K562 (cell line): ENCODE data around the gene IRX6. TPM values are rescaled to one million over a fixed set of nuclear protein-coding genes. Genes with fewer than 3 reads are reported as not detected.

ENCODE experiments used
- ATAC-seq: fragments of 200-7000 bp; cut with Tn5 transposase; 3 replicates; pipeline ENCODE4 v1.9.1; 2020; ENCODE audit warnings: moderate library complexity
- BruUV-seq: library from RNA; stranded (reverse); fragments of 400-500 nt; replicated peaks from 2 replicates; lab custom pipeline; 2021; lab: Mats Ljungman, UMichigan
- CTCF ChIA-PET: fragments of 300-600 bp; formaldehyde crosslinking; extraction: SDS; loops from one replicate; lab custom pipeline; 2021; ENCODE audit warnings: low intra/inter-chr PET ratio; lab: Yijun Ruan, JAX
- POLR2A ChIA-PET: fragments of 300-600, 350-650 bp; sonication (Branson Sonifier 250); formaldehyde crosslinking; extraction: SDS; loops from one replicate; lab custom pipeline; 2021; ENCODE audit warnings: antibody characterized with exemption, inconsistent platforms; lab: Yijun Ruan, JAX
- DNase-seq, 4 experiments: peaks; one replicate each; pipeline versions ENCODE4 v3.0.0 to v3.0.0-alpha.2; 2011 to 2018; ENCODE audit warnings: low spot score in 3 of 4, mixed read lengths in 3 of 4; ENCODE audit errors: extremely low read depth in 1 of 4
- FAIRE-seq: peaks from 2 replicates; lab custom pipeline; 2011; peaks lifted over from hg19 to GRCh38; lab: Jason Lieb, UNC
- H2AFZ ChIP-seq: 2 replicates; pipeline ENCODE4 v1.6.0; 2011; ENCODE audit warnings: low read depth, low read length, control low read depth, inconsistent platforms
- H3K27ac ChIP-seq: fragments of 200-600 bp; 3 replicates; pipeline ENCODE4 v1.8.0; 2011; ENCODE audit warnings: low read depth, mild to moderate bottlenecking, control low read depth, inconsistent platforms, low read length, moderate library complexity, mixed read lengths; ENCODE audit errors: extremely low read depth
- H3K27me3 ChIP-seq, 2 experiments: fragments of 300-600 bp in 1 of 2; 2 replicates in 1 of 2; 3 replicates in 1 of 2; pipeline versions ENCODE4 v1.6.0 to v1.8.0; 2011; ENCODE audit warnings: inconsistent platforms in 2 of 2, low read length in 2 of 2, mild to moderate bottlenecking in 1 of 2, mixed read lengths in 1 of 2, moderate library complexity in 1 of 2; ENCODE audit not compliant: control insufficient read depth in 2 of 2, insufficient read depth in 2 of 2
- H3K36me3 ChIP-seq: fragments of 300-600 bp; 3 replicates; pipeline ENCODE4 v1.8.0; 2011; ENCODE audit warnings: mild to moderate bottlenecking, low read length, inconsistent platforms; ENCODE audit not compliant: control insufficient read depth, insufficient read depth
- H3K4me1 ChIP-seq, 2 experiments: fragments of 200-600 bp in 1 of 2; replicated peaks in 1 of 2; 2 replicates in 1 of 2; 3 replicates in 1 of 2; pipeline versions ENCODE4 v1.5.1 to v1.8.0; 2011; ENCODE audit warnings: inconsistent platforms in 2 of 2, low read length in 2 of 2, mild to moderate bottlenecking in 1 of 2, mixed read lengths in 1 of 2, moderate library complexity in 1 of 2; ENCODE audit not compliant: control insufficient read depth in 2 of 2, insufficient read depth in 2 of 2
- H3K4me2 ChIP-seq: 2 replicates; pipeline ENCODE4 v1.6.1; 2011; ENCODE audit warnings: low read length, control low read depth, inconsistent platforms, mixed read lengths; ENCODE audit not compliant: insufficient read depth
- H3K4me3 ChIP-seq: fragments of 200-600 bp; sonication (generic), shearing (Covaris generic); 2 replicates; pipeline ENCODE4 v1.5.1; 2016; ENCODE audit warnings: control low read depth, inconsistent platforms
- H3K79me2 ChIP-seq: fragments of 200-600 bp; 3 replicates; pipeline ENCODE4 v1.8.0; 2011; ENCODE audit warnings: low read length, inconsistent platforms; ENCODE audit not compliant: control insufficient read depth, insufficient read depth
- H3K9ac ChIP-seq, 2 experiments: 2 replicates each; pipeline versions ENCODE4 v1.6.0 to v1.6.1; 2011; ENCODE audit warnings: low read depth in 2 of 2, low read length in 2 of 2, control low read depth in 1 of 2, inconsistent platforms in 1 of 2, mild to moderate bottlenecking in 1 of 2, mixed read lengths in 1 of 2; ENCODE audit not compliant: insufficient read depth in 1 of 2
- H3K9me1 ChIP-seq: one replicate; pipeline ENCODE4 v1.6.0; 2011; ENCODE audit warnings: inconsistent platforms, mild to moderate bottlenecking, low read length, moderate library complexity; ENCODE audit not compliant: control insufficient read depth, insufficient read depth
- H3K9me3 ChIP-seq: replicated peaks from 2 replicates; pipeline ENCODE4 v1.5.1; 2011; ENCODE audit warnings: low read depth, low read length, inconsistent platforms; ENCODE audit not compliant: control insufficient read depth, insufficient read depth
- H4K20me1 ChIP-seq: replicated peaks from 2 replicates; pipeline ENCODE4 v1.6.1; 2011; ENCODE audit warnings: low read length, inconsistent platforms, mixed read lengths; ENCODE audit not compliant: control insufficient read depth, insufficient read depth
- GTF2F1 ChIP-seq: IDR thresholded peaks from 2 replicates; pipeline ENCODE4 v1.6.1; 2011; ENCODE audit warnings: low read depth, low read length, improper control_type of control experiment
- HDAC6 ChIP-seq: IDR thresholded peaks from 2 replicates; pipeline ENCODE4 v1.6.1; 2012; ENCODE audit warnings: low read depth, mild to moderate bottlenecking, control low read depth, inconsistent platforms, low read length, moderate library complexity
- JUND ChIP-seq, 2 experiments: IDR thresholded peaks; 2 replicates in 1 of 2; 3 replicates in 1 of 2; pipeline ENCODE4 v1.6.1; 2011; ENCODE audit warnings: borderline replicate concordance in 2 of 2, low read depth in 2 of 2, low read length in 2 of 2, improper control_type of control experiment in 1 of 2, missing biosample characterization in 1 of 2, missing genetic modification characterization in 1 of 2, missing genetic modification reagents in 1 of 2
- KLF1 ChIP-seq: fragments of 450-650 bp; IDR thresholded peaks from 2 replicates; pipeline ENCODE4 v1.6.1; 2016; ENCODE audit warnings: missing genetic modification characterization, missing compliant biosample characterization
- MBD2 ChIP-seq: sonication (generic); IDR thresholded peaks from 2 replicates; pipeline ENCODE4 v1.6.1; 2016; ENCODE audit warnings: low read depth, borderline replicate concordance
- NONO ChIP-seq, 2 experiments: fragments of 200-400 bp in 1 of 2; fragments of 450-650 bp in 1 of 2; formaldehyde crosslinking in 1 of 2; IDR thresholded peaks; 2 replicates each; pipeline ENCODE4 v1.6.1; 2017; ENCODE audit warnings: low read depth in 2 of 2, mild to moderate bottlenecking in 2 of 2, moderate library complexity in 2 of 2, low read length in 1 of 2
- POLR2B ChIP-seq: fragments of 450-650 bp; IDR thresholded peaks from 2 replicates; pipeline ENCODE4 v1.6.1; 2018; ENCODE audit warnings: low read depth; ENCODE audit not compliant: partially characterized antibody
- POLR3G ChIP-seq: IDR thresholded peaks from 2 replicates; pipeline ENCODE4 v1.6.1; 2011; ENCODE audit not compliant: insufficient read length, insufficient replicate concordance; ENCODE audit errors: extremely low read depth
- ZBED1 ChIP-seq: IDR thresholded peaks from 2 replicates; pipeline ENCODE4 v1.6.1; 2014
- ZNF324 ChIP-seq: fragments of 250-450 bp; sonication (Bioruptor Pico); IDR thresholded peaks from 2 replicates; pipeline ENCODE4 v1.4.0; 2020; ENCODE audit warnings: mild to moderate bottlenecking
- WGBS: fragments of 100-300 bp; shearing (Covaris generic); methylation state at CpG from one replicate; pipeline ENCODE4 v1.1.6; 2016; ENCODE audit warnings: low coverage, mixed read lengths; ENCODE audit not compliant: insufficient coverage; ENCODE audit errors: missing lambda C conversion rate; 5-methylcytosine and 5-hydroxymethylcytosine counted together
- in situ Hi-C: fragments of 300-500 bp; cut with MboI; formaldehyde crosslinking; loops from 4 replicates; pipeline ENCODE4 v1.15.0; 2018; ENCODE audit warnings: inconsistent platforms, mixed read lengths
- intact Hi-C: fragments of 100-400 bp; cut with micrococcal nuclease; formaldehyde crosslinking; loops from 2 replicates; pipeline ENCODE4 v1.14.2; 2022
- polyA plus RNA-seq, 8 experiments: library from polyadenylated mRNA; depleted of rRNA in 4 of 8; stranded (reverse) in 5 of 8; unstranded in 3 of 8; fragments of >200 nt; fragmentation: Nextera tagmentation in 2 of 8; fragmentation: Illumina TruSeq in 1 of 8; extraction: Ambion mirVana in 2 of 8; extraction: Trizol in 1 of 8; gene quantifications; 2 replicates each; pipeline versions ENCODE4 v1.2.1 to v1.2.3, GENCODE V29; 2011 to 2014; ENCODE audit warnings: inconsistent platforms in 1 of 8, missing spikeins in 1 of 8
- total RNA-seq, 7 experiments: library from RNA; depleted of rRNA in 6 of 7; stranded (reverse); fragments of >200 nt in 6 of 7; fragmentation: Illumina TruSeq in 2 of 7; extraction: Trizol in 2 of 7; gene quantifications; 2 replicates each; pipeline versions ENCODE4 v1.2.1 to v1.2.3, GENCODE V29; 2011 to 2021; ENCODE audit warnings: low replicate concordance in 1 of 7
- TF ChIP-seq, protein P1 (sequence below): fragments of 250-450 bp; sonication (Bioruptor Pico); IDR thresholded peaks from 2 replicates; pipeline ENCODE4 v1.4.0; 2020; ENCODE audit warnings: borderline replicate concordance
- TF ChIP-seq, protein P2 (sequence below): fragments of 450-650 bp; IDR thresholded peaks from 2 replicates; pipeline ENCODE4 v1.6.1; 2016; ENCODE audit warnings: antibody characterized with exemption
- TF ChIP-seq, protein P3 (sequence below): fragments of 250-450 bp; sonication (Bioruptor Pico); IDR thresholded peaks from 2 replicates; pipeline ENCODE4 v1.4.0; 2020

Gene IRX6
- total and polyA plus RNA-seq, 9 of the 15 experiments (the other 6 are each of a cell fraction or from before 2014, with no cell fraction given): 0.07 to 0.29 (median 0.14) TPM; not detected in 4

DNA sequence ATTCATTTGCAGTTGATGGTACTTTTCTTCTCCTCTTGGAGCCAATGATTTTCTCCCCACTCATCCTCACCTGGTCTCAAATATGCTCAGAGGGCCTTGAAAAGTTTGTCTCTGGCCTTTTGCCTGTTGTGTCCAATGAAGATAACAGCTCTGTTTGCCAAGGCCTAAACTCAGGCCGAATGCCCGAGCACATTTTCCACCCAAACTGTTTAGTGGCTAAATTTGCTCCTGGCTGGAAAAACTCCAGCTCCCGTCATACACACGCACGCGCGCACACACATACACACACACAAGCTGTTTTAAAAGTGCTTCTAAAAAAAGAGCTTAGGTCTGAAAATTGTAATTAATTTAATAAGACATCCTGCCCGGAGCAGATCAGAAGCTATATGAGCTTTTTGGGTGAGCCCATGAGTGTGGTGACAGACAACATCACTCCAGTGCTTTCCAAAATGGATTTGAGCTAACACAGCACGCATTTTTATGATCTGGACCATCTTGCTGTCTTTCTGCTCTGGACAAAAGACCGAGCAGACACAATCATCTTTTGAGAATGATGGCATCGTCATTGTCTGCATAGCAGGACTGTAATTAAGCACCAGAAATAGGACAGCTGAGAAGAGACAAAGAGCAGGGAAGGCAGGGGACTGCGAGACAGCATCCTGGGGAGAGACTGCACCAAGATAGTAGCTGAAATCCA is 48.9 kb downstream of the IRX6 start:
- Histone ChIP-seq H2AFZ (no peak overlapping the region), H3K27me3 (peaks cover 11 to 14% of the 10 kb centered on the region in 2 experiments; a peak in 4 of 5 replicates), H3K4me2 (no peak overlapping the region), H3K4me3 (no peak overlapping the region), H4K20me1 (no peaks in the 10 kb centered on the region), H3K27ac (no peak overlapping the region), H3K79me2 (no peaks in the 10 kb centered on the region), H3K36me3 (no peaks in the 10 kb centered on the region), H3K9me3 (no peaks in the 10 kb centered on the region), H3K9me1 (no peaks in the 10 kb centered on the region), H3K4me1 (peaks cover 0 to 3% of the 10 kb centered on the region in 2 experiments; a peak in 1 of 5 replicates), H3K9ac (no peak overlapping the region)
- in situ Hi-C loops (no loop called here), intact Hi-C loops (loop anchor here (5.0 kb wide), 1 partner anchor 81 kb away; no protein-coding TSS in a partner anchor)
- POLR2A ChIA-PET: no interaction called here
- 15% methylated on average over 12 of the region's 12 CpGs for WGBS
- DNase-seq (no peak), ATAC-seq (no peak), FAIRE-seq (no peak)
- CTCF ChIA-PET: no interaction called here
- BruUV-seq: no TSS peak
- TF ChIP-seq JUND (IDR thresholded peaks at IDR 0.05; ENCODE audit: borderline replicate concordance, low read depth, low read length) (no peak), JUND (tag; IDR thresholded peaks at IDR 0.05; ENCODE audit: borderline replicate concordance, low read depth, low read length) (no peak), MBD2 (no peak), NONO (IDR thresholded peaks at IDR 0.05; ENCODE audit: low read depth in 2 of 2, low read length in 1 of 2) (no peak), GTF2F1 (no peak), POLR2B (no peak), POLR3G (no peak), KLF1 (tag) (no peak), ZBED1 (no peak), HDAC6 (no peak), ZNF324 (no peak)
- TF ChIP-seq, protein P1, sequence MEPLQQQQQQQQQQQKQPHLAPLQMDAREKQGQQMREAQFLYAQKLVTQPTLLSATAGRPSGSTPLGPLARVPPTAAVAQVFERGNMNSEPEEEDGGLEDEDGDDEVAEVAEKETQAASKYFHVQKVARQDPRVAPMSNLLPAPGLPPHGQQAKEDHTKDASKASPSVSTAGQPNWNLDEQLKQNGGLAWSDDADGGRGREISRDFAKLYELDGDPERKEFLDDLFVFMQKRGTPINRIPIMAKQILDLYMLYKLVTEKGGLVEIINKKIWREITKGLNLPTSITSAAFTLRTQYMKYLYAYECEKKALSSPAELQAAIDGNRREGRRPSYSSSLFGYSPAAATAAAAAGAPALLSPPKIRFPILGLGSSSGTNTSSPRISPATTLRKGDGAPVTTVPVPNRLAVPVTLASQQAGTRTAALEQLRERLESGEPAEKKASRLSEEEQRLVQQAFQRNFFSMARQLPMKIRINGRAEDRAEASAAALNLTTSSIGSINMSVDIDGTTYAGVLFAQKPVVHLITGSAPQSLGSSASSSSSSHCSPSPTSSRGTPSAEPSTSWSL (CRISPR knock-in tag): no peak
- TF ChIP-seq, protein P2, sequence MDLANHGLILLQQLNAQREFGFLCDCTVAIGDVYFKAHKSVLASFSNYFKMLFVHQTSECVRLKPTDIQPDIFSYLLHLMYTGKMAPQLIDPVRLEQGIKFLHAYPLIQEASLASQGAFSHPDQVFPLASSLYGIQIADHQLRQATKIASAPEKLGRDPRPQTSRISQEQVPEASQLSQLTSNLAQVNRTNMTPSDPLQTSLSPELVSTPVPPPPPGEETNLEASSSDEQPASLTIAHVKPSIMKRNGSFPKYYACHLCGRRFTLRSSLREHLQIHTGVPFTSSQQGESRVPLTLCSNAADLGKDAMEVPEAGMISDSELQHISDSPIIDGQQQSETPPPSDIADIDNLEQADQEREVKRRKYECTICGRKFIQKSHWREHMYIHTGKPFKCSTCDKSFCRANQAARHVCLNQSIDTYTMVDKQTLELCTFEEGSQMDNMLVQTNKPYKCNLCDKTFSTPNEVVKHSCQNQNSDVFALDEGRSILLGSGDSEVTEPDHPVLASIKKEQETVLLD: no peak
- TF ChIP-seq, protein P3, sequence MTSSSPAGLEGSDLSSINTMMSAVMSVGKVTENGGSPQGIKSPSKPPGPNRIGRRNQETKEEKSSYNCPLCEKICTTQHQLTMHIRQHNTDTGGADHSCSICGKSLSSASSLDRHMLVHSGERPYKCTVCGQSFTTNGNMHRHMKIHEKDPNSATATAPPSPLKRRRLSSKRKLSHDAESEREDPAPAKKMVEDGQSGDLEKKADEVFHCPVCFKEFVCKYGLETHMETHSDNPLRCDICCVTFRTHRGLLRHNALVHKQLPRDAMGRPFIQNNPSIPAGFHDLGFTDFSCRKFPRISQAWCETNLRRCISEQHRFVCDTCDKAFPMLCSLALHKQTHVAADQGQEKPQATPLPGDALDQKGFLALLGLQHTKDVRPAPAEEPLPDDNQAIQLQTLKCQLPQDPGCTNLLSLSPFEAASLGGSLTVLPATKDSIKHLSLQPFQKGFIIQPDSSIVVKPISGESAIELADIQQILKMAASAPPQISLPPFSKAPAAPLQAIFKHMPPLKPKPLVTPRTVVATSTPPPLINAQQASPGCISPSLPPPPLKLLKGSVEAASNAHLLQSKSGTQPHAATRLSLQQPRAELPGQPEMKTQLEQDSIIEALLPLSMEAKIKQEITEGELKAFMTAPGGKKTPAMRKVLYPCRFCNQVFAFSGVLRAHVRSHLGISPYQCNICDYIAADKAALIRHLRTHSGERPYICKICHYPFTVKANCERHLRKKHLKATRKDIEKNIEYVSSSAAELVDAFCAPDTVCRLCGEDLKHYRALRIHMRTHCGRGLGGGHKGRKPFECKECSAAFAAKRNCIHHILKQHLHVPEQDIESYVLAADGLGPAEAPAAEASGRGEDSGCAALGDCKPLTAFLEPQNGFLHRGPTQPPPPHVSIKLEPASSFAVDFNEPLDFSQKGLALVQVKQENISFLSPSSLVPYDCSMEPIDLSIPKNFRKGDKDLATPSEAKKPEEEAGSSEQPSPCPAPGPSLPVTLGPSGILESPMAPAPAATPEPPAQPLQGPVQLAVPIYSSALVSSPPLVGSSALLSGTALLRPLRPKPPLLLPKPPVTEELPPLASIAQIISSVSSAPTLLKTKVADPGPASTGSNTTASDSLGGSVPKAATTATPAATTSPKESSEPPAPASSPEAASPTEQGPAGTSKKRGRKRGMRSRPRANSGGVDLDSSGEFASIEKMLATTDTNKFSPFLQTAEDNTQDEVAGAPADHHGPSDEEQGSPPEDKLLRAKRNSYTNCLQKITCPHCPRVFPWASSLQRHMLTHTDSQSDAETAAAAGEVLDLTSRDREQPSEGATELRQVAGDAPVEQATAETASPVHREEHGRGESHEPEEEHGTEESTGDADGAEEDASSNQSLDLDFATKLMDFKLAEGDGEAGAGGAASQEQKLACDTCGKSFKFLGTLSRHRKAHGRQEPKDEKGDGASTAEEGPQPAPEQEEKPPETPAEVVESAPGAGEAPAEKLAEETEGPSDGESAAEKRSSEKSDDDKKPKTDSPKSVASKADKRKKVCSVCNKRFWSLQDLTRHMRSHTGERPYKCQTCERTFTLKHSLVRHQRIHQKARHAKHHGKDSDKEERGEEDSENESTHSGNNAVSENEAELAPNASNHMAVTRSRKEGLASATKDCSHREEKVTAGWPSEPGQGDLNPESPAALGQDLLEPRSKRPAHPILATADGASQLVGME (CRISPR knock-in tag): no peak
